Natural killer cell (primary cell): ENCODE data around the gene CRB2. TPM values are rescaled to one million over a fixed set of nuclear protein-coding genes. Genes with fewer than 3 reads are reported as not detected.

ENCODE experiments used
- ATAC-seq, 3 donors: fragments of 150-1000 bp in 2 of 3; fragments of 200-7000 bp in 1 of 3; cut with Tn5 transposase; 1 replicate in 1 of 3; 2 replicates in 2 of 3; pipeline ENCODE4 v1.10.0; 2021; ENCODE audit warnings: mild to moderate bottlenecking in 2 of 3, moderate library complexity in 2 of 3
- DNase-seq, 2 donors: peaks; one replicate each; pipeline versions ENCODE4 v3.0.0 to v3.0.0-alpha.2; 2013 to 2021; ENCODE audit warnings: mixed read lengths in 1 of 2
- H3K27ac ChIP-seq: one replicate; pipeline ENCODE4 v1.5.1; 2013; ENCODE audit warnings: mild to moderate bottlenecking, low read length
- H3K27me3 ChIP-seq: one replicate; pipeline ENCODE4 v1.6.1; 2013; ENCODE audit warnings: low read length; ENCODE audit not compliant: control insufficient read depth, insufficient read depth
- H3K36me3 ChIP-seq: one replicate; pipeline ENCODE4 v1.6.1; 2013; ENCODE audit warnings: low read length; ENCODE audit not compliant: control insufficient read depth, insufficient read depth
- H3K4me1 ChIP-seq: one replicate; pipeline ENCODE4 v1.6.1; 2013; ENCODE audit warnings: low read length; ENCODE audit not compliant: control insufficient read depth, insufficient read depth
- H3K4me3 ChIP-seq: one replicate; pipeline ENCODE4 v1.5.1; 2013; ENCODE audit warnings: low read length
- H3K9me3 ChIP-seq: one replicate; pipeline ENCODE4 v1.6.1; 2013; ENCODE audit warnings: low read length; ENCODE audit not compliant: control insufficient read depth, insufficient read depth
- H3K27ac Mint-ChIP-seq, 2 donors: one replicate each; pipeline ENCODE4 v1.8.0; 2022; ENCODE audit warnings: mild to moderate bottlenecking in 2 of 2, mixed read lengths in 2 of 2, moderate library complexity in 1 of 2
- H3K27me3 Mint-ChIP-seq, 2 donors: one replicate each; pipeline ENCODE4 v1.8.0; 2022; ENCODE audit warnings: low read depth in 2 of 2, mixed read lengths in 2 of 2
- H3K36me3 Mint-ChIP-seq: one replicate; pipeline ENCODE4 v1.8.0; 2022; ENCODE audit warnings: mixed read lengths
- H3K4me1 Mint-ChIP-seq, 2 donors: one replicate each; pipeline ENCODE4 v1.8.0; 2022; ENCODE audit warnings: mixed read lengths in 2 of 2
- H3K4me3 Mint-ChIP-seq: one replicate; pipeline ENCODE4 v1.8.0; 2022; ENCODE audit warnings: mild to moderate bottlenecking, moderate library complexity, mixed read lengths
- H3K9me3 Mint-ChIP-seq, 2 donors: one replicate each; pipeline ENCODE4 v1.8.0; 2022; ENCODE audit warnings: mixed read lengths in 2 of 2
- WGBS: methylation state at CpG from one replicate; pipeline ENCODE4 v1.1.7; 2013; ENCODE audit warnings: missing lambda C conversion rate; ENCODE audit not compliant: insufficient coverage; 5-methylcytosine and 5-hydroxymethylcytosine counted together
- intact Hi-C: fragments of 100-400 bp; cut with micrococcal nuclease; formaldehyde crosslinking; loops from one replicate; pipeline ENCODE4 v1.14.2; 2022
- total RNA-seq, 4 donors: library from RNA; stranded (reverse); fragments of 120-200 nt in 1 of 4; gene quantifications; one replicate each; pipeline versions ENCODE4 v1.2.3 to v1.2.4, GENCODE V29; 2013 to 2022
- TF ChIP-seq, protein P1 (sequence below): fragments of 200-600 bp; IDR thresholded peaks from one replicate; pipeline ENCODE4 v1.8.0; 2022; ENCODE audit warnings: antibody characterized with exemption

CRB2 gene
- total RNA-seq, 3 donors from 2014 or later (not counting 1 experiment from before 2014, with no cell fraction given), result not detected

DNA sequence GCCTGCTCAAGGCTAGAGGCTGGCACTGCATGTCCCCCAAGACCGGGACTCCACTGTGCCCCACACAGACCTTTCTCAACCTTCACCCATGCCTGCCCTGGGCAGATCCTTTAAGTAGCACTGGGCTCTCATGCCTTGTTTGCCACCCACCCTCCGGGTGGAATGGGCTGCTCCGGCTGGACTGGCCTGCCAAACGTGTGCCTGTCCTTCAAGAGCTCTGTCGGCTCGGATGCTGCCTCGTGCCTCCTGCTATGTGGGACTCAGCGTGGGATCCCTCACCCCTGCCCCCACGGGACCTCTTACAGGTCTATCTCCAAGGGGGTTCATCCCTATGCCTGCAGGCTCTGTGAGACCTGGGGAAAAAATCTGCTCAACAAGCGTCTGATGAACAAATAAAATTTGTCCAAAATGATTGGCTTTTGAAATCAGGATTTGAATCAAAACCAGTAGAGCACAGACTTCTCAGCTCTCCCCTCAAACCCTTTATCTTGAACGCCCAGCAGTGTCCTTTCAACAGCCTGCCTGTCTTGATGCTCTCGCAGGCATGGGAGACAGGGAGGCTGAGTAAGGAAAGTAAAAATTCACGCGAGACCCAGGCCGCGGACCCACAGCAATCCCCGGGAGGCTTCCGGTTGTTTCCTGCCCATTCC, 56.3 kb downstream of the CRB2 start:
- no peak overlapping the region for H3K4me3 ChIP-seq
- H3K4me1 Mint-ChIP-seq, result peaks cover 0 to 5% of the 10 kb centered on the region in 2 donors
- WGBS, result 95% methylated on average over 18 of the region's 18 CpGs
- H3K36me3 Mint-ChIP-seq, result no peaks in the 10 kb centered on the region
- H3K27me3 Mint-ChIP-seq, result no peaks in the 10 kb centered on the region
- DNase-seq, result no peak
- H3K4me1 ChIP-seq, result no peaks in the 10 kb centered on the region
- no peak overlapping the region for H3K27ac Mint-ChIP-seq
- no peak overlapping the region for H3K4me3 Mint-ChIP-seq
- no peaks in the 10 kb centered on the region for H3K9me3 Mint-ChIP-seq
- no peaks in the 10 kb centered on the region for H3K27me3 ChIP-seq
- H3K27ac ChIP-seq, result no peak overlapping the region
- H3K36me3 ChIP-seq, result no peaks in the 10 kb centered on the region
- no peak for ATAC-seq
- intact Hi-C loops, result no loop called here
- TF ChIP-seq, protein P1, sequence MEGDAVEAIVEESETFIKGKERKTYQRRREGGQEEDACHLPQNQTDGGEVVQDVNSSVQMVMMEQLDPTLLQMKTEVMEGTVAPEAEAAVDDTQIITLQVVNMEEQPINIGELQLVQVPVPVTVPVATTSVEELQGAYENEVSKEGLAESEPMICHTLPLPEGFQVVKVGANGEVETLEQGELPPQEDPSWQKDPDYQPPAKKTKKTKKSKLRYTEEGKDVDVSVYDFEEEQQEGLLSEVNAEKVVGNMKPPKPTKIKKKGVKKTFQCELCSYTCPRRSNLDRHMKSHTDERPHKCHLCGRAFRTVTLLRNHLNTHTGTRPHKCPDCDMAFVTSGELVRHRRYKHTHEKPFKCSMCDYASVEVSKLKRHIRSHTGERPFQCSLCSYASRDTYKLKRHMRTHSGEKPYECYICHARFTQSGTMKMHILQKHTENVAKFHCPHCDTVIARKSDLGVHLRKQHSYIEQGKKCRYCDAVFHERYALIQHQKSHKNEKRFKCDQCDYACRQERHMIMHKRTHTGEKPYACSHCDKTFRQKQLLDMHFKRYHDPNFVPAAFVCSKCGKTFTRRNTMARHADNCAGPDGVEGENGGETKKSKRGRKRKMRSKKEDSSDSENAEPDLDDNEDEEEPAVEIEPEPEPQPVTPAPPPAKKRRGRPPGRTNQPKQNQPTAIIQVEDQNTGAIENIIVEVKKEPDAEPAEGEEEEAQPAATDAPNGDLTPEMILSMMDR, result no peak
- H3K9me3 ChIP-seq, result no peaks in the 10 kb centered on the region

DNA sequence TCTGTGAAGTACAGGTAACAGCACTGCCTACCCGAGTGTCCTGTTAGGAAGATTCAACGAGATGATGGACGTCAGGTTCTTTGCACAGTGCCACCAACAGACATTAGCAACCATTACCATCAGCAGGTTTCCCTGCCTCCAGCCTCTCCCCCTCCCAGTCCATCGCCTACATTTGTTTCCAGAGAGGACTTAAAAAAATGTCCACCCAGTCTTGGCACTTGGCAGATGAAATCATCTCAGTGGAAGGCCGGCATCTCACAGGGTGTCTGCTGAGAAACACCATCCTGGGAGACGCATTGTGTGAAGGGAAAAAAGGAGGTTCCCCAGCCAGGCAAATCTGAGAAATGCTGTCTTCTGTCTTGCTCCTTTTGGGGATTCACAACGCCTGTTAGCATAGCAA, 58.2 kb downstream of the CRB2 start:
- intact Hi-C loops, result no loop called here
- no peaks in the 10 kb centered on the region for H3K9me3 ChIP-seq
- H3K4me3 ChIP-seq, result no peak overlapping the region
- WGBS, result 96% methylated on average over 7 of the region's 7 CpGs
- H3K27ac ChIP-seq, result no peak overlapping the region
- Mint-ChIP-seq H3K4me3 (no peak overlapping the region), H3K4me1 (peaks cover 0 to 5% of the 10 kb centered on the region in 2 donors), H3K36me3 (no peaks in the 10 kb centered on the region), H3K27me3 (no peaks in the 10 kb centered on the region), H3K9me3 (no peaks in the 10 kb centered on the region), H3K27ac (no peak overlapping the region)
- H3K4me1 ChIP-seq, result no peaks in the 10 kb centered on the region
- no peaks in the 10 kb centered on the region for H3K36me3 ChIP-seq
- ATAC-seq, result no peak
- DNase-seq, result no peak
- TF ChIP-seq, protein P1, result no peak
- no peaks in the 10 kb centered on the region for H3K27me3 ChIP-seq

DNA sequence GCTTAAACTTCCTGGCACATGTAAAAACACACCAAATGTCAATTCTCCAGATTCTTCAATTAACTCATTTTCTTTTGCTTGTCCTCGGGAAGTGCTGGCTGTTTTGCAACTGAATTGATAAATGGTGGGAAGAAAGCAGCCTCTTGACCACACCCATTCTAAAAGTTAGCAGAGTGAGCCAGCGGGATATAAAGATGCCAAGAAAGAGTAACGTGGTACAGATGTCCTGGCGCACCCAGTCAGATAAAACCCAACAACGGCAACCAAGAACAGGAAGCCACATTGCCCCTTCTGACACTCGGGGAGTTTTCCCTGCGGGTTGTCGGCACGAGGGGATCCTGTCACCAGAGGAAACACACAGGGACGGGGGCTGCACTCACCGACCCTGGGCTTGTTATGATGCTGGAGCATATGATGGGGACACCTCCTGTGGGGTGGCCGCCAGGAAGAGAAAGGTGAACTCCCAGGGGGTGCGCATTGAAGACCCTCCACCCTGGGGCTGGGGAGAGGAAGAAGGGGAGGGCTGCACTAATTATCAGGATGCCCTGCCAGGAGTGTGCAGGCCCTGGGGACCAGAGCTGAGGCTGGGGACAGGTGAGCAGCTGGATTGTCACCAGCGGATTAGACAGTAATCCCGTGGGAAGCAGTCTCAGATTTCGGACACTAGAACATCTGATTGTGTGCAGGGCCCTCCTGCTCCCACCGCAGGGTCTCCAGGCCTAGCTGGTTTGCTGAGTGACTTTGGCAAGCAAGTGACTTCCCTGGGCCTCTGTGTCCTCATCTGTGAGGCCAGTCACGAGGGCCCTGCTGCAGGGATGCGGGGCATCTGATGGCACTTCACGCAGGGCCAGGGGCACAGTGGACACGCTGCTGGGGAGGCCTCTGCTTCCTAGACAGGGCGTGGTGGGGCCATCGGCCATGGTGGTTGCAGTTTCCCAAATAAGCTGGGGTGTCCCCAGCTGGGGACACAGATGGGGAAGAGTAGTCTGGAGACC, 59.2 kb downstream of the CRB2 start:
- WGBS, result 91% methylated on average over 23 of the region's 23 CpGs
- intact Hi-C loops, result no loop called here

More for the DNA sequence above, 59.2 kb downstream of the CRB2 start:
- ATAC-seq, result no peak
- Histone ChIP-seq H3K4me1 (no peaks in the 10 kb centered on the region), H3K4me3 (no peak overlapping the region), H3K27ac (no peak overlapping the region), H3K9me3 (no peaks in the 10 kb centered on the region), H3K27me3 (no peaks in the 10 kb centered on the region), H3K36me3 (no peaks in the 10 kb centered on the region)
- no peaks in the 10 kb centered on the region for H3K9me3 Mint-ChIP-seq
- TF ChIP-seq, protein P1, result no peak
- H3K27me3 Mint-ChIP-seq, result no peaks in the 10 kb centered on the region
- H3K27ac Mint-ChIP-seq, result no peak overlapping the region
- DNase-seq, result no peak
- H3K4me3 Mint-ChIP-seq, result no peak overlapping the region
- peaks cover 0 to 5% of the 10 kb centered on the region in 2 donors for H3K4me1 Mint-ChIP-seq
- no peaks in the 10 kb centered on the region for H3K36me3 Mint-ChIP-seq
